GM23338 (cell line): Measurements from ENCODE around the gene DRGX. TPM values are rescaled to one million over a fixed set of nuclear protein-coding genes. Genes with fewer than 3 reads are reported as not detected.

Source experiments
- ATAC-seq: fragments of 200-7000 bp; cut with Tn5 transposase; 3 replicates; pipeline ENCODE4 v1.9.1; 2020
- DNase-seq: peaks from one replicate; pipeline ENCODE4 v3.0.0-alpha.2; 2015; ENCODE audit warnings: low spot score
- H2AFZ ChIP-seq: fragments of 200-600 bp; sonication (generic); 2 replicates; pipeline ENCODE4 v1.8.0; 2016; ENCODE audit warnings: antibody characterized with exemption, mild to moderate bottlenecking, moderate library complexity
- H3F3A ChIP-seq: fragments of 200-600 bp; sonication (generic); replicated peaks from 2 replicates; pipeline ENCODE4 v1.8.0; 2017; ENCODE audit warnings: antibody characterized with exemption, mixed run types, low read depth
- H3K27ac ChIP-seq: fragments of 200-600 bp; sonication (generic); 2 replicates; pipeline ENCODE4 v1.6.1; 2016; ENCODE audit warnings: low read depth
- H3K27me3 ChIP-seq: fragments of 200-600 bp; sonication (generic); 2 replicates; pipeline ENCODE4 v1.8.0; 2016; ENCODE audit warnings: mild to moderate bottlenecking, mixed run types, moderate library complexity; ENCODE audit not compliant: insufficient read depth
- H3K36me3 ChIP-seq: fragments of 200-600 bp; sonication (generic); 2 replicates; pipeline ENCODE4 v1.8.0; 2016; ENCODE audit warnings: mild to moderate bottlenecking; ENCODE audit not compliant: insufficient read depth
- H3K4me1 ChIP-seq: fragments of 200-600 bp; sonication (generic); 2 replicates; pipeline ENCODE4 v1.8.0; 2016; ENCODE audit warnings: mild to moderate bottlenecking, moderate library complexity; ENCODE audit not compliant: insufficient read depth
- H3K4me2 ChIP-seq: fragments of 200-600 bp; sonication (generic); 2 replicates; pipeline ENCODE4 v1.7.1; 2017; ENCODE audit warnings: mixed run types
- H3K4me3 ChIP-seq: fragments of 200-600 bp; sonication (generic); 2 replicates; pipeline ENCODE4 v1.6.1; 2016; ENCODE audit warnings: mixed run types
- H3K79me2 ChIP-seq: fragments of 200-600 bp; sonication (generic); replicated peaks from 2 replicates; pipeline ENCODE4 v1.8.0; 2017; ENCODE audit warnings: mild to moderate bottlenecking; ENCODE audit not compliant: insufficient read depth
- H3K9me2 ChIP-seq: fragments of 200-600 bp; sonication (generic); 2 replicates; pipeline ENCODE4 v1.8.0; 2017; ENCODE audit not compliant: insufficient read depth
- H4K20me1 ChIP-seq: fragments of 200-600 bp; sonication (generic); replicated peaks from 2 replicates; pipeline ENCODE4 v1.8.0; 2017; ENCODE audit warnings: mild to moderate bottlenecking; ENCODE audit not compliant: insufficient read depth
- H3K27ac Mint-ChIP-seq: 2 replicates; pipeline ENCODE4 v1.8.0; 2020; ENCODE audit warnings: inconsistent platforms, mild to moderate bottlenecking, moderate library complexity, mixed read lengths
- H3K27me3 Mint-ChIP-seq: 3 replicates; pipeline ENCODE4 v1.8.0; 2022; ENCODE audit warnings: low read depth, mild to moderate bottlenecking, moderate library complexity, mixed read lengths, inconsistent platforms; ENCODE audit not compliant: insufficient read depth, poor library complexity
- H3K36me3 Mint-ChIP-seq: 3 replicates; pipeline ENCODE4 v1.8.0; 2021; ENCODE audit warnings: low read depth, mild to moderate bottlenecking, inconsistent platforms, moderate library complexity, mixed read lengths
- H3K4me1 Mint-ChIP-seq: 3 replicates; pipeline ENCODE4 v1.8.0; 2020; ENCODE audit warnings: mild to moderate bottlenecking, inconsistent platforms, mixed read lengths
- H3K4me3 Mint-ChIP-seq: 3 replicates; pipeline ENCODE4 v1.8.0; 2021; ENCODE audit warnings: moderate library complexity, mild to moderate bottlenecking, inconsistent platforms, mixed read lengths
- H3K9me3 Mint-ChIP-seq: 3 replicates; pipeline ENCODE4 v1.8.0; 2020; ENCODE audit warnings: moderate library complexity, mild to moderate bottlenecking, inconsistent platforms, mixed read lengths
- CTCF ChIP-seq, 2 experiments: fragments of 200-600 bp in 1 of 2; sonication (generic) in 1 of 2; conservative IDR thresholded peaks; 2 replicates each; pipeline versions ENCODE4 v1.5.1 to v1.6.1; 2016 to 2017; ENCODE audit warnings: antibody characterized with exemption in 2 of 2, low read depth in 2 of 2, mild to moderate bottlenecking in 2 of 2, moderate library complexity in 1 of 2
- REST ChIP-seq: IDR thresholded peaks from one replicate; pipeline ENCODE4 v1.6.1; 2018; ENCODE audit warnings: antibody characterized with exemption; ENCODE audit not compliant: unreplicated experiment
- ZNF462 ChIP-seq: fragments of 250-450 bp; sonication (Bioruptor Pico); IDR thresholded peaks from 2 replicates; pipeline ENCODE4 v1.5.0; 2020; ENCODE audit warnings: mild to moderate bottlenecking, moderate library complexity
- polyA plus RNA-seq: library from polyadenylated mRNA; unstranded; fragments of >200 nt; fragmentation: Nextera tagmentation; extraction: Ambion mirVana; gene quantifications from 2 replicates; pipeline ENCODE4 v1.2.1, GENCODE V29; 2016
- total RNA-seq: library from RNA; depleted of rRNA; stranded (reverse); fragments of >200 nt; shearing (Covaris generic); gene quantifications from 2 replicates; pipeline ENCODE4 v1.2.3, GENCODE V29; 2014
- TF ChIP-seq, protein P1 (sequence below): IDR thresholded peaks from 2 replicates; pipeline ENCODE4 v1.6.1; 2016; ENCODE audit warnings: antibody characterized with exemption

The DRGX gene
- total and polyA plus RNA-seq, 2 experiments from 2014 or later, result not detected

GRCh38 chr10:49350138-49350537 lies 45.8 kb downstream of the DRGX start:
- Histone ChIP-seq H3K27ac (no peak overlapping the region), H3K4me1 (no peaks in the 10 kb centered on the region), H2AFZ (no peak overlapping the region), H3K4me3 (no peak overlapping the region), H3K27me3 (no peaks in the 10 kb centered on the region), H4K20me1 (no peaks in the 10 kb centered on the region), H3K79me2 (no peaks in the 10 kb centered on the region), H3K36me3 (no peaks in the 10 kb centered on the region), H3K9me2 (0 out of 2 replicates have a peak, but pooled peaks cover 2% of the 10 kb centered on the region), H3F3A (no peaks in the 10 kb centered on the region), H3K4me2 (no peak overlapping the region)
- 0 out of 3 replicates have a peak, but pooled peaks cover 4% of the 10 kb centered on the region for H3K9me3 Mint-ChIP-seq
- no peak overlapping the region for H3K4me3 Mint-ChIP-seq
- H3K27me3 Mint-ChIP-seq, result no peaks in the 10 kb centered on the region
- no peak for TF ChIP-seq REST
- TF ChIP-seq CTCF (conservative IDR thresholded peaks at IDR 0.05; ENCODE audit: low read depth in 2 of 2), result no peak
- TF ChIP-seq, protein P1, sequence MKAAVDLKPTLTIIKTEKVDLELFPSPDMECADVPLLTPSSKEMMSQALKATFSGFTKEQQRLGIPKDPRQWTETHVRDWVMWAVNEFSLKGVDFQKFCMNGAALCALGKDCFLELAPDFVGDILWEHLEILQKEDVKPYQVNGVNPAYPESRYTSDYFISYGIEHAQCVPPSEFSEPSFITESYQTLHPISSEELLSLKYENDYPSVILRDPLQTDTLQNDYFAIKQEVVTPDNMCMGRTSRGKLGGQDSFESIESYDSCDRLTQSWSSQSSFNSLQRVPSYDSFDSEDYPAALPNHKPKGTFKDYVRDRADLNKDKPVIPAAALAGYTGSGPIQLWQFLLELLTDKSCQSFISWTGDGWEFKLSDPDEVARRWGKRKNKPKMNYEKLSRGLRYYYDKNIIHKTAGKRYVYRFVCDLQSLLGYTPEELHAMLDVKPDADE, result no peak
- TF ChIP-seq ZNF462 (CRISPR knock-in tag), result no peak
- H3K36me3 Mint-ChIP-seq, result no peaks in the 10 kb centered on the region
- ATAC-seq, result no peak
- DNase-seq, result no peak
- H3K27ac Mint-ChIP-seq, result no peak overlapping the region
- H3K4me1 Mint-ChIP-seq, result no peaks in the 10 kb centered on the region
